Measurements from ENCODE around the gene ZBTB7A. TPM values are rescaled to one million over a fixed set of nuclear protein-coding genes. Genes with fewer than 3 reads are reported as not detected.

The ZBTB7A gene
- total RNA-seq, 4 donors from 2014 or later, result 60.3 to 94.2 (median 77.4) TPM

DNA sequence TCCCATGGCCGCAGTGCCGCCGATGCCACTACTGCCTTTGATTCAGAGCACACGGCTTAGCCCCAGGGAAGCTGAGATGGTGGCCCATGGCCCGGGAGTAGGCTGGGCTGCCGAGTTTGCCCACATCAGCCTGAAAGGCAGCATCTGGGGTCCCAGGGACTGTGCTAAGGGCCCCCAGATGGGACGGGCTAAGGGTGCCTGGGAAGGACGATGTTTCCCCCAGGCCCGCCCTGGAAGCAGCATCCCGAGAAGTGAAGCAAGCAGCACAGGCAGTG lies 34.7 kb upstream of the ZBTB7A start:
- no peak for DNase-seq (ENCODE audit: low spot score in 2 of 2)
- no CpG with 5 or more reads among the region's 10 CpGs for WGBS
- no peaks in the 10 kb centered on the region for H3K4me1 ChIP-seq
- H3K4me3 ChIP-seq, result no peak overlapping the region
- TF ChIP-seq POLR2AphosphoS5 (IDR thresholded peaks at IDR 0.05), result no peak
- TF ChIP-seq POLR2A (IDR thresholded peaks at IDR 0.05), result no peak
- TF ChIP-seq CTCF (IDR thresholded peaks at IDR 0.05), result no peak
- TF ChIP-seq EP300 (IDR thresholded peaks at IDR 0.05), result no peak
- no peaks in the 10 kb centered on the region for H3K9me3 ChIP-seq
- no peak overlapping the region for H3K27ac ChIP-seq
- peaks cover 83% of the 10 kb centered on the region for H3K36me3 ChIP-seq
- H3K27me3 ChIP-seq, result no peaks in the 10 kb centered on the region

DNA sequence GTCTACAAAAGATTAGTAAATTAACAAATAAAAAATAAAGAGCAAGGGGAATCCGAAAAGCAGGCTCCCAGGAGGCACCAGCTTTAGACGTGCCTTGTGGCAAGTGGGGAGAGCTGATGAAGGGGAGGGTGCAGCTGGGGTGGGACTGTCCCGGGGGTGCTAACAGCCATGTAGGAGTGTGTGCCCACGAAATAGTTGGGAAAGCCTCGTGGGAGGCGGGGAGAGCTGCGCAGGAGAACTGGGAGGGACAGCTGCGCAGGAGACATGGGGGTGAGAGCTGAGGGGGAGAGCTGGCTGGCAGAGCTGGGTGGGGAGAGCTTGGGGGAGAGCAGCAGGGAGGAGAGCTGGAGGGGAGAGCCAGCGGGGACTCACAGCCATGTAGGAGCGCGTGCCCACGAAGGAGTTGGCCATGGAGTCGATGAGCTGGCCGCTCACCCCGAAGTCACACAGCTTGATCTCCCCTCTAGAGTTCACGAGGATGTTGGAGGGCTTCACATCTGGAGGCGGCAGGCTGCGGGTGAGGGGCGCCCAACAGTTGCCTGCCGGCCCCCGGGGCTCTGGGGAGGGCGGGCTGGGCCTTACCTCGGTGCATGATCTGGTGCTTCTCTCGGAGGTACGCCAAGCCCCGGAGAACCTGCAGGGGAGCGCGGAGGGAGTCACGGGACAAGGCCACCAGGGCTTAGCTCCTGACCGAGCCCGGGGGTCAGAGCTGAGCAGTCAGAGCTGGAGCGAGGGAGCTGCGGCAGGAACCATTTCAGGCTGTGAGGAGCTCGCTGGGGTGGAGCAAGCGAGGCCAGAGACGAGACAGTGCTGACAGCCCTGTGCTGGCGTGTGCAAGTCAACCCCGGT lies 34.2 kb upstream of the ZBTB7A start:
- H3K4me1 ChIP-seq, result peaks cover 3% of the 10 kb centered on the region
- H3K9me3 ChIP-seq, result no peaks in the 10 kb centered on the region
- DNase-seq (ENCODE audit: low spot score in 2 of 2), result no peak
- no peak overlapping the region for H3K27ac ChIP-seq
- 86% methylated on average over 23 of the region's 38 CpGs for WGBS
- H3K27me3 ChIP-seq, result no peaks in the 10 kb centered on the region
- no peak overlapping the region for H3K4me3 ChIP-seq
- TF ChIP-seq POLR2A (IDR thresholded peaks at IDR 0.05), result no peak
- TF ChIP-seq POLR2AphosphoS5 (IDR thresholded peaks at IDR 0.05), result no peak
- no peak for TF ChIP-seq EP300 (IDR thresholded peaks at IDR 0.05)
- peaks cover 77% of the 10 kb centered on the region for H3K36me3 ChIP-seq

DNA sequence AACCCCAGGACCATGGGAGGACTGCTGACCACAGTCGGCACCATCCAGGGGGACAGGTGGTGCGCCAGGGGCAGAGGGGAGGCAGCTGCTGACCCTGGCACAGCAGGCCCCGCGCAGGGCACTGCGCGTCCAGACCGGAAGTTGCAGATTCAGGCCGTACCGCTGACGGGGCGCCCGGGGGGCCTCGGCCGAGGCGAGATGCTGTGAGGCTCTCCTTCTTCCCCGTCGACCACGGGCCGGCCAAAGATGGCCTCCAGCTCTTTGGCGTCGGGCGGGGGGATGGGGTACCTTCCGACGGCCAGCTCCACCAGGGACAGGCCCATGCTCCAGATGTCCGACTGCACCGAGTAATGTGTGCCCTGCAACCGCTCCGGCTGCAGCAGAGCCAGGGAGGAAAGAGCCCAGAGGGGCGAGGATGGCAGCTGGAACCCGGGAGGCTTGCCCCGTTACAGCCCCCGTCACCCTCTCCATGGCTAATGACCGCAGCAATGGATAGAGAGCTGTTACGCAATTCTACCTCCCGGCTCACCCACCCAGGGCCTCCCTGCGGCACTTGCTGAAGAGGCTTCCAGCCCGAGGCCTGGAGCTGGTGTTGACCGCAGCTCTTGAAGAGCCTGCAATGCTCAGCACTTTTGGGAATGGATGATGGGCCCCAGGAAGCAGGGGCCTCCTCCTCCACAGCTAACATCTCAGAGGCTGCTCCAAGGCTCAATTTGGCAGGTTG lies 32.5 kb upstream of the ZBTB7A start:
- no peak for TF ChIP-seq POLR2AphosphoS5 (IDR thresholded peaks at IDR 0.05)
- TF ChIP-seq POLR2A (IDR thresholded peaks at IDR 0.05), result no peak
- no peak for TF ChIP-seq CTCF (IDR thresholded peaks at IDR 0.05)
- TF ChIP-seq EP300 (IDR thresholded peaks at IDR 0.05), result no peak
- Histone ChIP-seq H3K4me3 (no peak overlapping the region), H3K4me1 (peaks cover 15% of the 10 kb centered on the region), H3K9me3 (no peaks in the 10 kb centered on the region), H3K36me3 (peaks cover 72% of the 10 kb centered on the region), H3K27me3 (no peaks in the 10 kb centered on the region), H3K27ac (no peak overlapping the region)
- 92% methylated on average over 16 of the region's 38 CpGs for WGBS
- DNase-seq (ENCODE audit: low spot score in 2 of 2), result no peak

GRCh38 chr19:4098493-4098892 lies 31.8 kb upstream of the ZBTB7A start:
- DNase-seq (ENCODE audit: low spot score in 2 of 2), result no peak
- Histone ChIP-seq H3K27ac (no peak overlapping the region), H3K9me3 (no peaks in the 10 kb centered on the region), H3K4me1 (peaks cover 15% of the 10 kb centered on the region), H3K4me3 (no peak overlapping the region), H3K27me3 (no peaks in the 10 kb centered on the region), H3K36me3 (peaks cover 76% of the 10 kb centered on the region)
- WGBS, result 89% methylated on average over 5 of the region's 18 CpGs
- TF ChIP-seq EP300 (IDR thresholded peaks at IDR 0.05) (no peak), POLR2A (IDR thresholded peaks at IDR 0.05) (no peak), POLR2AphosphoS5 (IDR thresholded peaks at IDR 0.05) (no peak), CTCF (IDR thresholded peaks at IDR 0.05) (no peak)

DNA sequence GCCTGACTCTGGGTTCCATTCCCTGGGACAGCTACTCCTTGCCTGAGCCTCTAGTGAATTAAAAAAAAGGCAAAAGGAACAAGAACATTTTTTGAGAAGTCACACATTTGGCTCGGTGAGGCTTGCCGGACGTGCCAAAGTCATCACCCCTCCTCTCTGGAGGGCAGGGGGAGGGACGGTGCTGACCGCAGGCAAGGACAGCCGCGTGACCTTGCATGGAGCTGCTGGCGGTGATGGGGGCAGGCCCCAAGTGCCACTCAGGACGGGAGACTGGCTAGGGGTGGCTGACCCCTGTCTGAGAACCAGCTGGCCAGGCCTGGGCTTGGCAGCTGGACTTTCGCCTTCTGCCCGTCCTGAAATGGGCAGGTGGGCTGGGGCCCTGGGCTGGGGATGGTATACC lies 30.8 kb upstream of the ZBTB7A start:
- WGBS, result 83% methylated on average over 8 of the region's 11 CpGs
- H3K9me3 ChIP-seq, result no peaks in the 10 kb centered on the region
- H3K36me3 ChIP-seq, result peaks cover 71% of the 10 kb centered on the region
- no peak overlapping the region for H3K27ac ChIP-seq
- DNase-seq (ENCODE audit: low spot score in 2 of 2), result no peak
- H3K4me1 ChIP-seq, result peaks cover 15% of the 10 kb centered on the region
- TF ChIP-seq POLR2AphosphoS5 (IDR thresholded peaks at IDR 0.05) (no peak), EP300 (IDR thresholded peaks at IDR 0.05) (no peak)
- no peak overlapping the region for H3K4me3 ChIP-seq
- no peaks in the 10 kb centered on the region for H3K27me3 ChIP-seq
